HUES6 (cell line): ENCODE results near the gene ASB4.

ENCODE experiments used
- H3K27ac ChIP-seq: 2 replicates; pipeline ENCODE4 v1.7.0; 2013; ENCODE audit warnings: low read depth, mild to moderate bottlenecking, low read length, inconsistent platforms
- H3K27me3 ChIP-seq: 2 replicates; pipeline ENCODE4 v1.6.1; 2013; ENCODE audit warnings: low read length; ENCODE audit not compliant: control insufficient read depth, insufficient read depth
- H3K36me3 ChIP-seq: 2 replicates; pipeline ENCODE4 v1.6.1; 2013; ENCODE audit warnings: low read length; ENCODE audit not compliant: control insufficient read depth, insufficient read depth
- H3K4me1 ChIP-seq: 2 replicates; pipeline ENCODE4 v1.6.1; 2013; ENCODE audit warnings: low read length; ENCODE audit not compliant: control insufficient read depth, insufficient read depth
- H3K4me3 ChIP-seq: 2 replicates; pipeline ENCODE4 v1.5.1; 2013; ENCODE audit warnings: low read depth, low read length
- H3K9ac ChIP-seq: one replicate; pipeline ENCODE4 v1.6.1; 2013; ENCODE audit warnings: mild to moderate bottlenecking, low read length
- H3K9me3 ChIP-seq: 2 replicates; pipeline ENCODE4 v1.6.1; 2013; ENCODE audit warnings: low read depth, low read length; ENCODE audit not compliant: control insufficient read depth, insufficient read depth

Gene ASB4

GRCh38 chr7:95481271-95482165 lies 4.2 kb upstream of the ASB4 start:
- Histone ChIP-seq H3K27ac (no peak overlapping the region), H3K4me1 (peaks cover 3% of the 10 kb centered on the region), H3K4me3 (no peak overlapping the region), H3K36me3 (no peaks in the 10 kb centered on the region), H3K9ac (no peak overlapping the region), H3K9me3 (peaks cover 4% of the 10 kb centered on the region), H3K27me3 (no peaks in the 10 kb centered on the region)

GRCh38 chr7:95482424-95482823 lies 3.3 kb upstream of the ASB4 start:
- Histone ChIP-seq H3K9me3 (peaks cover 4% of the 10 kb centered on the region), H3K4me3 (no peak overlapping the region), H3K36me3 (no peaks in the 10 kb centered on the region), H3K4me1 (no peaks in the 10 kb centered on the region), H3K9ac (no peak overlapping the region), H3K27ac (no peak overlapping the region), H3K27me3 (no peaks in the 10 kb centered on the region)

GRCh38 chr7:95490231-95490762 lies 4.6 kb downstream of the ASB4 start:
- no peak overlapping the region for H3K27ac ChIP-seq
- H3K36me3 ChIP-seq, result no peaks in the 10 kb centered on the region
- no peak overlapping the region for H3K4me3 ChIP-seq
- H3K27me3 ChIP-seq, result no peaks in the 10 kb centered on the region
- H3K4me1 ChIP-seq, result peaks cover 3% of the 10 kb centered on the region; the same call in 1 of the 2 replicates
- H3K9me3 ChIP-seq, result no peaks in the 10 kb centered on the region
- H3K9ac ChIP-seq, result no peak overlapping the region

GRCh38 chr7:95491201-95491600 lies 5.5 kb downstream of the ASB4 start:
- Histone ChIP-seq H3K36me3 (no peaks in the 10 kb centered on the region), H3K9me3 (no peaks in the 10 kb centered on the region), H3K27ac (no peak overlapping the region), H3K9ac (no peak overlapping the region), H3K4me1 (peaks cover 3% of the 10 kb centered on the region; the same call in 1 of the 2 replicates), H3K27me3 (no peaks in the 10 kb centered on the region), H3K4me3 (no peak overlapping the region)

GRCh38 chr7:95491634-95492314 lies 6.0 kb downstream of the ASB4 start:
- Histone ChIP-seq H3K27me3 (no peaks in the 10 kb centered on the region), H3K4me1 (peaks cover 3% of the 10 kb centered on the region; the same call in 1 of the 2 replicates), H3K9ac (no peak overlapping the region), H3K36me3 (no peaks in the 10 kb centered on the region), H3K9me3 (no peaks in the 10 kb centered on the region), H3K4me3 (no peak overlapping the region), H3K27ac (no peak overlapping the region)

GRCh38 chr7:95493247-95493646 lies 7.5 kb downstream of the ASB4 start:
- Histone ChIP-seq H3K9ac (no peak overlapping the region), H3K27ac (no peak overlapping the region), H3K4me1 (peaks cover 3% of the 10 kb centered on the region; the same call in 1 of the 2 replicates), H3K36me3 (no peaks in the 10 kb centered on the region), H3K4me3 (no peak overlapping the region), H3K9me3 (no peaks in the 10 kb centered on the region), H3K27me3 (no peaks in the 10 kb centered on the region)

GRCh38 chr7:95493844-95494243 lies 8.1 kb downstream of the ASB4 start:
- H3K9me3 ChIP-seq, result no peaks in the 10 kb centered on the region
- H3K4me1 ChIP-seq, result peaks cover 3% of the 10 kb centered on the region; the same call in 1 of the 2 replicates
- no peak overlapping the region for H3K9ac ChIP-seq
- H3K27ac ChIP-seq, result no peak overlapping the region
- H3K36me3 ChIP-seq, result no peaks in the 10 kb centered on the region
- H3K27me3 ChIP-seq, result no peaks in the 10 kb centered on the region
- no peak overlapping the region for H3K4me3 ChIP-seq

- no peak overlapping the region for H3K4me3 ChIP-seq
Observed at GRCh38 chr7:95501261-95501832, 15.6 kb downstream of the ASB4 start.

GRCh38 chr7:95502403-95502802 lies 16.7 kb downstream of the ASB4 start:
- Histone ChIP-seq H3K27ac (no peak overlapping the region), H3K36me3 (no peaks in the 10 kb centered on the region), H3K4me3 (no peak overlapping the region), H3K9ac (no peak overlapping the region), H3K4me1 (peaks cover 16% of the 10 kb centered on the region), H3K27me3 (no peaks in the 10 kb centered on the region), H3K9me3 (no peaks in the 10 kb centered on the region)

More at GRCh38 chr7:95501261-95501832, 15.6 kb downstream of the ASB4 start:
- Histone ChIP-seq H3K27ac (no peak overlapping the region), H3K27me3 (no peaks in the 10 kb centered on the region), H3K9me3 (no peaks in the 10 kb centered on the region), H3K9ac (no peak overlapping the region), H3K36me3 (no peaks in the 10 kb centered on the region), H3K4me1 (peaks cover 16% of the 10 kb centered on the region)

- no peak overlapping the region for H3K27ac ChIP-seq
- H3K4me3 ChIP-seq, result no peak overlapping the region
- no peaks in the 10 kb centered on the region for H3K36me3 ChIP-seq
- no peaks in the 10 kb centered on the region for H3K9me3 ChIP-seq
- H3K27me3 ChIP-seq, result no peaks in the 10 kb centered on the region
- no peak overlapping the region for H3K9ac ChIP-seq
- H3K4me1 ChIP-seq, result peaks cover 16% of the 10 kb centered on the region
Observed at GRCh38 chr7:95503271-95504131, 17.8 kb downstream of the ASB4 start.
